ENCODE data around the gene MINDY4. TPM values are rescaled to one million over a fixed set of nuclear protein-coding genes. Genes with fewer than 3 reads are reported as not detected.
A peak's percentile ranks its signal among the peaks of the same experiment; 100 is the strongest.

The MINDY4 gene
- total RNA-seq, 4 donors from 2014 or later = 4.6 to 14.1 (median 6.8) TPM

DNA sequence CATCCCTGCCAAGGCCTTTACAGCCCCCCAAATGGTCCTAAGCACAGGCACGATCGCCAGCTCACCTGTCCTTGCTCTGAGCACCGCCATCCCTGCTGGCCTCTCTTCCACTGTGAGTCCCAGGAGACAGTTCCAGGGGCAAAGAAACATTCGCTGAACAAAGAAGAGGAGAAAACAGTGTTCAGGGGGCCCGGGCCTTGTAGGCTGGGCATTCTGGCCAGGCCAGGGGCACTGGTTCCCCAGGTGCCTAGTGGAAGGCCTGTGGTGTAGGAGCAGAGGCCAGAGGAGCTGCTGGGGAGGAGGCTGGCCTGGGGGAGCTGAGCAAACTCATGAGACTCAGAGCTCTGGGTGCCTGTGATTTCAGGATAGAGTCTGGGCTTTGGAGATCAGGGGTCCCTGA, 163.0 kb downstream of the MINDY4 start:
- WGBS, 2 donors (ENCODE audit: low coverage in 1 of 2) = 88% methylated on average over 5 of the region's 5 CpGs; no CpG with 5 or more reads in 1 of the 2 donors
- intact Hi-C loops (cut with DNase I; ENCODE audit: low total_unique reads) (no loop called here), in situ Hi-C loops (cut with MboI; ENCODE audit: low pct_ligation_motif_present in 1 of 4, low pct_unique_long_range_greater_than_20kb in 1 of 4, low sequenced_read_pairs in 3 of 4) (no loop called here)
- H3K36me3 ChIP-seq = no peaks in the 10 kb centered on the region
- no peak overlapping the region for H3K27ac ChIP-seq
- no peak overlapping the region for H3K4me3 ChIP-seq
- no peaks in the 10 kb centered on the region for H3K9me3 ChIP-seq
- H3K4me1 ChIP-seq = peaks cover 2 to 32% (median 27%) of the 10 kb centered on the region in 4 donors
- no peak for TF ChIP-seq POLR2A (IDR thresholded peaks at IDR 0.05)
- no peak for TF ChIP-seq POLR2AphosphoS5 (IDR thresholded peaks at IDR 0.05)
- TF ChIP-seq, protein P1, sequence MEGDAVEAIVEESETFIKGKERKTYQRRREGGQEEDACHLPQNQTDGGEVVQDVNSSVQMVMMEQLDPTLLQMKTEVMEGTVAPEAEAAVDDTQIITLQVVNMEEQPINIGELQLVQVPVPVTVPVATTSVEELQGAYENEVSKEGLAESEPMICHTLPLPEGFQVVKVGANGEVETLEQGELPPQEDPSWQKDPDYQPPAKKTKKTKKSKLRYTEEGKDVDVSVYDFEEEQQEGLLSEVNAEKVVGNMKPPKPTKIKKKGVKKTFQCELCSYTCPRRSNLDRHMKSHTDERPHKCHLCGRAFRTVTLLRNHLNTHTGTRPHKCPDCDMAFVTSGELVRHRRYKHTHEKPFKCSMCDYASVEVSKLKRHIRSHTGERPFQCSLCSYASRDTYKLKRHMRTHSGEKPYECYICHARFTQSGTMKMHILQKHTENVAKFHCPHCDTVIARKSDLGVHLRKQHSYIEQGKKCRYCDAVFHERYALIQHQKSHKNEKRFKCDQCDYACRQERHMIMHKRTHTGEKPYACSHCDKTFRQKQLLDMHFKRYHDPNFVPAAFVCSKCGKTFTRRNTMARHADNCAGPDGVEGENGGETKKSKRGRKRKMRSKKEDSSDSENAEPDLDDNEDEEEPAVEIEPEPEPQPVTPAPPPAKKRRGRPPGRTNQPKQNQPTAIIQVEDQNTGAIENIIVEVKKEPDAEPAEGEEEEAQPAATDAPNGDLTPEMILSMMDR (IDR thresholded peaks at IDR 0.05) = no peak
- TF ChIP-seq EP300 (IDR thresholded peaks at IDR 0.05; ENCODE audit: low read depth) = no peak
- H3K27me3 ChIP-seq = no peaks in the 10 kb centered on the region
- no peak for DNase-seq

DNA sequence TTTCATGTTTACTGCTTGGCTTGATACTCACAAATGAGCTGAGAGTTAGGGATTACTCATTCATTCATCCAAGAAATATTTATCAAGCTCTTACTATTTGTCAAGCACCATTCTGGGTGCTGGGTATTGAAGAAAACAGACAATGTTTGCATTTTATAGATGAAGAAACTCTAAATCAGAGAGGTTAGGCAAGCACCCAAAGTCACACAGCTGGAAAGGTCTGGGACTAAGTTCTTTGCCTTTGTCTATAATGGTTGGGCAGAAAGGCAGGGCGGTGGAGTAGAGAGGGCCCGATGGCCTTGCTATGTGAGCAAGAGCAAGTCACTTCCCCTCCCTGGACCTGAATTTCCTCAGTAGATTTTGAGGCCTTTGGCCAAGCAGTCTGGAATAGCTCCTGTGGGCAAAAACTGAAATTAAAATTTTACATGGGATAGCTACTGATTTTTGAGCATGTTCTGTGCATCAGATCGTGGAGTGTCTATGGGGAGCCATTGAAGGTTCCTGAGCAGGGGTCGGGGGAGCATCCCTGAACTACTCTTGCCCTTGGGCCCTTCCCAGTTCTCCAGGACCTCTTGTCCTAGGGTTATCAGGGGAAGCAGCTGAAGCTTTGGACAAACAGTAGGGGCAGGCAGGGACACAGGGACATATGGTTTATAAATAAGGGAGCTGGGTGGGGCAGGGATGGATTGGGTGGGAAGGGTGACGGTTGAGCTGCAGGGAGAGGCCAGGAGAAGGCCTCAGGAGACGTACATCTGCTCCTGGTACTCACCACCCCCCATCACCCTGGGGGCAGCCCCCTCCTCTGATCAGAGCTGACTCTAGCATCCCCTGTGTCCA, 163.7 kb downstream of the MINDY4 start:
- no peak overlapping the region for H3K4me3 ChIP-seq
- WGBS, 2 donors (ENCODE audit: low coverage in 1 of 2) = 71 to 100% methylated on average over 2 to 6 of the region's 6 CpGs
- H3K9me3 ChIP-seq = no peaks in the 10 kb centered on the region
- in situ Hi-C loops (cut with MboI; ENCODE audit: low pct_ligation_motif_present in 1 of 4, low pct_unique_long_range_greater_than_20kb in 1 of 4, low sequenced_read_pairs in 3 of 4) = no loop called here
- TF ChIP-seq POLR2A (IDR thresholded peaks at IDR 0.05) = no peak
- TF ChIP-seq POLR2AphosphoS5 (IDR thresholded peaks at IDR 0.05) = no peak
- TF ChIP-seq, protein P1 (IDR thresholded peaks at IDR 0.05) = no peak
- no peaks in the 10 kb centered on the region for H3K36me3 ChIP-seq
- intact Hi-C loops (cut with DNase I; ENCODE audit: low total_unique reads) = no loop called here
- peaks cover 2 to 32% (median 27%) of the 10 kb centered on the region in 4 donors for H3K4me1 ChIP-seq
- no peak for DNase-seq
- H3K27me3 ChIP-seq = peaks cover 3% of the 10 kb centered on the region
- peak overlapping the region in 2 of 4 donors; percentile 78 to 82 for H3K27ac ChIP-seq

DNA sequence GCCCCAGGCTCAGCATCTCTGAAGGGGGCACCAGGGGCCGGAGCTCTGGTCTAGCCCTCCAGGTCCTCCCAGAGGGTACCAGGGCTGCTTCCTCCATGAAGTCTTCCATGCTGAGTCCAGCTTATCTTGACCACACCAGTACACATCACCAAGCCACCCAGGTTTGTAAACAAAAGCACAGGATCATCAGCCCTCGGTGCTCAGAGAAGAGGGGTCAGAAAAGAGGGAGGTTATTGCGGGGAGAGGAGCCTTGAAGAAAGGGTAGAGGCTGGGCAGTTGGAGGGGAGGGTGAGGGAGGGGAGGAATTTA, 164.3 kb downstream of the MINDY4 start:
- H3K4me3 ChIP-seq = no peak overlapping the region
- WGBS, 2 donors (ENCODE audit: low coverage in 1 of 2) = 83 to 100% methylated on average over 1 to 3 of the region's 3 CpGs
- TF ChIP-seq, protein P1 (IDR thresholded peaks at IDR 0.05) = no peak
- no peak for TF ChIP-seq EP300 (IDR thresholded peaks at IDR 0.05; ENCODE audit: low read depth)
- no peak for TF ChIP-seq POLR2A (IDR thresholded peaks at IDR 0.05)
- TF ChIP-seq POLR2AphosphoS5 (IDR thresholded peaks at IDR 0.05) = no peak
- no peaks in the 10 kb centered on the region for H3K36me3 ChIP-seq
- peaks cover 3% of the 10 kb centered on the region for H3K27me3 ChIP-seq
- peak overlapping the region in 3 of 4 donors; percentile 25 to 82 (median 78) for H3K27ac ChIP-seq
- H3K9me3 ChIP-seq = no peaks in the 10 kb centered on the region
- DNase-seq = no peak
- H3K4me1 ChIP-seq = peaks cover 2 to 32% (median 27%) of the 10 kb centered on the region in 4 donors
- intact Hi-C loops (cut with DNase I; ENCODE audit: low total_unique reads) = no loop called here
- in situ Hi-C loops (cut with MboI; ENCODE audit: low pct_ligation_motif_present in 1 of 4, low pct_unique_long_range_greater_than_20kb in 1 of 4, low sequenced_read_pairs in 3 of 4) = no loop called here

DNA sequence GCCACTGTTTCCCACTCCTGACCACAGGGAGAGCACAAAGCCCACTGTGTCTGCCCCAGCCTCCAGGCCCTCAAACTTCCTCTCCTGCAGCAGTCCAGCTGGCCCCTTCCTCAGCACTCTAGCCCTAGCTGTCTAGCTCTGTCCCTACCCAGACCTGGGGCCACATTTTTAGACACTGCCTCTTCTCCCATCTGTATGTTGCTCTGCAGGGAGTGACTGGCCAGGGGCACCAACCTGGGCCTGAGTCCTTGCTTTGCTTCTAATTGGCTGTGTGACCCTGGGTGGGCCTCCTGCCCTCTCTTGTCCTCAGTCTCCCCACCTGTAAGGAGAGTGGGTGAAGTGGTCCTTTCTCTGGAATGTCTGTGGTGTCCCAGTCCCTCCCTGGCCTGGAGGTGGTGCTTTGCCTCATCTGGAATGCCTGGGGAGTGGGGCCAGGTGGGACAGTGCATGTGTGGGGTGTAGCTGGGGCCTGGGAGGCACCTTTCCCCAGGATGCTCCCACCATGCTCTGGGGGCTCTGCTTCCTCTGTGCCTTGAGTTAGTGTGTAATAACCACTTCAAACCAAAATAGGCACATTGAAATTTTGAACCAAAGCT, 165.5 kb downstream of the MINDY4 start:
- Histone ChIP-seq H3K4me1 (peaks cover 2 to 32% (median 28%) of the 10 kb centered on the region in 4 donors), H3K27ac (peak overlapping the region; percentile 78 to 82 (median 78)), H3K4me3 (no peak overlapping the region), H3K27me3 (peaks cover 3% of the 10 kb centered on the region), H3K36me3 (no peaks in the 10 kb centered on the region), H3K9me3 (no peaks in the 10 kb centered on the region)
- TF ChIP-seq POLR2AphosphoS5 (IDR thresholded peaks at IDR 0.05) = no peak
- no peak for TF ChIP-seq EP300 (IDR thresholded peaks at IDR 0.05; ENCODE audit: low read depth)
- TF ChIP-seq POLR2A (IDR thresholded peaks at IDR 0.05) = no peak
- TF ChIP-seq, protein P1 (IDR thresholded peaks at IDR 0.05) = no peak
- DNase-seq = no peak
- intact Hi-C loops (cut with DNase I; ENCODE audit: low total_unique reads) = no loop called here
- in situ Hi-C loops (cut with MboI; ENCODE audit: low pct_ligation_motif_present in 1 of 4, low pct_unique_long_range_greater_than_20kb in 1 of 4, low sequenced_read_pairs in 3 of 4) = no loop called here

Data from transverse colon (tissue), 4 donors.